ENCODE measurements around the gene ANKRD13B. TPM values are rescaled to one million over a fixed set of nuclear protein-coding genes. Genes with fewer than 3 reads are reported as not detected.
A peak's percentile ranks its signal among the peaks of the same experiment; 100 is the strongest.

ANKRD13B gene
- total RNA-seq, 1 donor from 2014 or later = 36.1 TPM

DNA sequence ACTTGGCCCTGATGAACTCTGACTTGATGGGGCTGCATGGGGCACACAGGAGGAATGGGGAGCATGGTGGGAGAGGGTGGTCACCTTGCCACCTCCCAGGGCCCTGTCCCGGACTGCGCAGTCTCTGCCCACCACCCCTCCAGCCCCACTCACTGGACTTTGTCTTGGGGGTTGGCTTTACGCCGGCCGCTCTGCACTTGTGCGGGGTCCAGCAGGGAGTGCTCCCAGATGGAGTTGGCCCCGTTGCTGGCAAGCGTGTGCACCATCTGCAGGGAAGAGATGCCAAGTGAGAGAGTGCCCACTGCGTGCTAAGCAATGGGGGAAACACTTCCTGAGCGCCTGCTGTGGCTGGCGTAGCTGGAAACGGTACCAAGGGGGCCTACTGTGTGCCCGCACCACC is 10.2 kb upstream of the ANKRD13B start:
- Mint-ChIP-seq H3K27ac (ENCODE audit: unreplicated experiment) (no peak overlapping the region), H3K4me1 (ENCODE audit: unreplicated experiment) (peaks cover 37% of the 10 kb centered on the region), H3K9me3 (ENCODE audit: unreplicated experiment) (no peaks in the 10 kb centered on the region), H3K27me3 (ENCODE audit: unreplicated experiment) (no peaks in the 10 kb centered on the region), H3K4me3 (ENCODE audit: unreplicated experiment) (no peak overlapping the region), H3K36me3 (ENCODE audit: unreplicated experiment) (peaks cover 13% of the 10 kb centered on the region)
- DNase-seq (ENCODE audit: extremely low spot score, unreplicated experiment) = no peak
- TF ChIP-seq CTCF (IDR thresholded peaks at IDR 0.05) = no peak

DNA sequence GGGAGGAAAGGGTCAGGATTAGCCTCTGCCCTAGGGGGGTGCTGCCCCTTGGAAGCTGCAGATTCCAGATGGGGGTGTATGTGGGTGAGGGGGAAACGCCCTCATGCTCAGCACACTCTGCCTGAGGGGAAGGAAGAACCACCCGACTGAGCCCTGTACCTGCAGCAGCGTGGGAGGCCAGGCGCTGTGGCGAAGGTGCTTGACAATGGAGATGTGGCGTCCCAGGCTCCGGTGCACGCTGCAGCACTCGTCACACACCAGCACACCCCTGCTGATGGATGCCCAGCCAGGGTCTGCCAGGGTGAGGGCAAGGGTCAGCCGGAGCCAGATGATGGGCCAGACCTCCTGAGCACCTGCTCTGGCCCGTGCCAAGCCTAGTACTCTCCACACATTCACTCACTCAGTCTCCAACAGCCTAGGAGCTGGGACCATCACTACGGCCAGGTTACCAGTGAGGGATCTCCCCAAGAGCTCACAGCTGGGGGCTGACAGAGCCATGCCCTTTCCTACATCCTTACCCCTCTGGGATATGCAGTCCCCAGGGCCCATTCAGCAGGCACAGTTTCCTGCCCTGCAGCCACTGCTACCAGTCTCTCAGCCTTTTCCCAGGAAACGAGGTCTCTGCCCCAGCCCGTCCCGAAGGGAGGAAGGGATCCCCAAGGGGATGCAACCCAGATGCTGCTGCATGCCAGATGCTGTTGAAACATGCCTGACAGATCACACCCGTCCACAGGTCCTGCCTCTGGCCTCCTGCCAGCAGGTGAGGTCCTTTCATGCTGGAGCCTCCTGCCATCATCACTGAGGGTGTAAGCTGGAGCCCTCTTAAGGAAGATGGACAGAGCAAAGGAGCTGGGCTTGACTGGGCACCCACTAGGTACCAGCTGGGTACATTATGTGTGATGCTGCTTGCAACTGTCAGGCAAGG is 9.3 kb upstream of the ANKRD13B start:
- Mint-ChIP-seq H3K4me1 (ENCODE audit: unreplicated experiment) (peaks cover 42% of the 10 kb centered on the region), H3K9me3 (ENCODE audit: unreplicated experiment) (no peaks in the 10 kb centered on the region), H3K27me3 (ENCODE audit: unreplicated experiment) (no peaks in the 10 kb centered on the region), H3K36me3 (ENCODE audit: unreplicated experiment) (peaks cover 8% of the 10 kb centered on the region), H3K4me3 (ENCODE audit: unreplicated experiment) (no peak overlapping the region), H3K27ac (ENCODE audit: unreplicated experiment) (peak overlapping the region; percentile 80)
- no peak for TF ChIP-seq CTCF (IDR thresholded peaks at IDR 0.05)
- DNase-seq (ENCODE audit: extremely low spot score, unreplicated experiment) = no peak

- Mint-ChIP-seq H3K9me3 (ENCODE audit: unreplicated experiment) (no peaks in the 10 kb centered on the region), H3K27ac (ENCODE audit: unreplicated experiment) (peak overlapping the region; percentile 80)
These were observed 8.4 kb upstream of the ANKRD13B start for GRCh38 chr17:29584452-29585079.

DNA sequence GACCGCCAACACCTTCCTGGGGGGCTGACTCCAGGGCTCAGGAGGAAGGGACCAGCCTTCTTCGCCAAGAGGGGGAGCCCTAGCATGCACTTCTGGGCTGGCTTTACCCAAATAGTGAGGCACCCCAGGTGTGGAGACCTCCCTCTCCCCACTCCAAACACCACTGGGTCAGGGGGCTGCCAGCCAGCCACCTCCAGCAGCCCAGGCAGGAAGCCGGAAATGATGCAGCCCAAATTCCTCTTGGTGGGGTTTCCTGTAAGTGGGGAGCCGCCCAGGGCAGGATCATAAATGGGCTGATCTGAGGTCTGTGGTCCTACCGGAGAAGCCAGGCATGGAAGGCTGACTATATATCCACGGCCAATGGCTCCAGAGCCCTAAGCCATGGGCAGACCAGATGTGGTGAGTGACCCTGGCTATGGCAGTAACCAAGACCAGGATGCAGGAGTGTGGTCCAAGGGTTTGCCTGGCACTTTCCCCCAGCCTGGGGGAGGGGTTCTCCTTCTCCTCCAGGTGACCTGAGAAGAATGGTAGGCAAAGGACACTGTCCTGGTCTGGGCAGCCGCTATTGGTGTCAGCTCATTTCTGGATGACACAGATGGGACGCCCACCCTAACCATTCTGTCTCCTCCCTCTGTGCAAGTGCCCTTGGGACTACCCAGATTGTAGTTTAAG is 7.7 kb upstream of the ANKRD13B start:
- Mint-ChIP-seq H3K27ac (ENCODE audit: unreplicated experiment) (peak overlapping the region; percentile 80), H3K4me1 (ENCODE audit: unreplicated experiment) (peaks cover 47% of the 10 kb centered on the region), H3K27me3 (ENCODE audit: unreplicated experiment) (no peaks in the 10 kb centered on the region), H3K36me3 (ENCODE audit: unreplicated experiment) (peaks cover 5% of the 10 kb centered on the region), H3K4me3 (ENCODE audit: unreplicated experiment) (no peak overlapping the region), H3K9me3 (ENCODE audit: unreplicated experiment) (no peaks in the 10 kb centered on the region)
- TF ChIP-seq CTCF (IDR thresholded peaks at IDR 0.05) = peak; percentile 28
- no peak for DNase-seq (ENCODE audit: extremely low spot score, unreplicated experiment)

More at GRCh38 chr17:29584452-29585079, 8.4 kb upstream of the ANKRD13B start:
- Mint-ChIP-seq H3K4me1 (ENCODE audit: unreplicated experiment) (peaks cover 42% of the 10 kb centered on the region), H3K36me3 (ENCODE audit: unreplicated experiment) (peaks cover 8% of the 10 kb centered on the region), H3K4me3 (ENCODE audit: unreplicated experiment) (peak overlapping the region; percentile 14), H3K27me3 (ENCODE audit: unreplicated experiment) (no peaks in the 10 kb centered on the region)
- no peak for DNase-seq (ENCODE audit: extremely low spot score, unreplicated experiment)
- no peak for TF ChIP-seq CTCF (IDR thresholded peaks at IDR 0.05)
